Measurements from ENCODE around the gene JAG2.

Gene JAG2

GRCh38 chr14:105204206-105204930 is 35.8 kb upstream of the JAG2 start:
- FAIRE-seq (no peak), DNase-seq (ENCODE audit: extremely low spot score, insufficient read length, low read depth) (no peak)

- FAIRE-seq (no peak), DNase-seq (ENCODE audit: extremely low spot score, insufficient read length, low read depth) (no peak)
Measured at GRCh38 chr14:105203701-105204100, 35.1 kb upstream of the JAG2 start.

- FAIRE-seq = peak; percentile 69
- DNase-seq (ENCODE audit: extremely low spot score, insufficient read length, low read depth) = peak; percentile 66
Measured at GRCh38 chr14:105203057-105203531, 34.5 kb upstream of the JAG2 start.

- no peak for FAIRE-seq
- DNase-seq (ENCODE audit: extremely low spot score, insufficient read length, low read depth) = no peak
Measured at GRCh38 chr14:105201925-105202513, 33.4 kb upstream of the JAG2 start.

GRCh38 chr14:105201156-105201924 is 32.8 kb upstream of the JAG2 start:
- no peak for DNase-seq (ENCODE audit: extremely low spot score, insufficient read length, low read depth)
- FAIRE-seq = no peak

GRCh38 chr14:105200641-105201040 is 32.1 kb upstream of the JAG2 start:
- FAIRE-seq = no peak

GRCh38 chr14:105200074-105200473 is 31.5 kb upstream of the JAG2 start:
- FAIRE-seq = no peak
- no peak for DNase-seq (ENCODE audit: extremely low spot score, insufficient read length, low read depth)

More at GRCh38 chr14:105200641-105201040, 32.1 kb upstream of the JAG2 start:
- DNase-seq (ENCODE audit: extremely low spot score, insufficient read length, low read depth) = no peak

GRCh38 chr14:105199093-105199492 is 30.5 kb upstream of the JAG2 start:
- FAIRE-seq = no peak
- DNase-seq (ENCODE audit: extremely low spot score, insufficient read length, low read depth) = no peak

- no peak for FAIRE-seq
Measured at GRCh38 chr14:105198588-105198987, 30.0 kb upstream of the JAG2 start.

GRCh38 chr14:105197211-105197641 is 28.6 kb upstream of the JAG2 start:
- no peak for DNase-seq (ENCODE audit: extremely low spot score, insufficient read length, low read depth)
- no peak for FAIRE-seq

More at GRCh38 chr14:105198588-105198987, 30.0 kb upstream of the JAG2 start:
- no peak for DNase-seq (ENCODE audit: extremely low spot score, insufficient read length, low read depth)

- no peak for DNase-seq (ENCODE audit: extremely low spot score, insufficient read length, low read depth)
- no peak for FAIRE-seq
Measured at GRCh38 chr14:105196265-105196960, 27.8 kb upstream of the JAG2 start.

- FAIRE-seq (no peak), DNase-seq (ENCODE audit: extremely low spot score, insufficient read length, low read depth) (no peak)
Measured at GRCh38 chr14:105195522-105196264, 27.1 kb upstream of the JAG2 start.

- FAIRE-seq (no peak), DNase-seq (ENCODE audit: extremely low spot score, insufficient read length, low read depth) (no peak)
Measured at GRCh38 chr14:105195051-105195450, 26.5 kb upstream of the JAG2 start.

- FAIRE-seq = no peak
- DNase-seq (ENCODE audit: extremely low spot score, insufficient read length, low read depth) = no peak
Measured at GRCh38 chr14:105193916-105194782, 25.6 kb upstream of the JAG2 start.

- FAIRE-seq (no peak), DNase-seq (ENCODE audit: extremely low spot score, insufficient read length, low read depth) (no peak)
Measured at GRCh38 chr14:105192866-105193731, 24.5 kb upstream of the JAG2 start.

GRCh38 chr14:105187935-105188524 is 19.5 kb upstream of the JAG2 start:
- DNase-seq (ENCODE audit: extremely low spot score, insufficient read length, low read depth) = no peak
- no peak for FAIRE-seq

GRCh38 chr14:105187116-105187515 is 18.5 kb upstream of the JAG2 start:
- DNase-seq (ENCODE audit: extremely low spot score, insufficient read length, low read depth) = no peak

More at GRCh38 chr14:105187116-105187515, 18.5 kb upstream of the JAG2 start:
- no peak for FAIRE-seq
